SK-N-MC (cell line): ENCODE data around the gene TEX44.

Experiments
- EZH2 ChIP-seq: fragments of 200-600 bp; sonication (generic); IDR thresholded peaks from one replicate; pipeline ENCODE4 v1.6.1; 2017; ENCODE audit warnings: antibody characterized with exemption
- FOXP2 ChIP-seq: optimal IDR thresholded peaks from 2 replicates; pipeline ENCODE3; 2011; ENCODE audit warnings: mild to moderate bottlenecking, moderate library complexity; ENCODE audit not compliant: insufficient read depth; ENCODE audit errors: extremely low read length, control extremely low read depth
- POLR2AphosphoS5 ChIP-seq: IDR thresholded peaks from 2 replicates; pipeline ENCODE4 v1.6.1; 2012; ENCODE audit warnings: mild to moderate bottlenecking, low read depth, low read length, borderline replicate concordance

GRCh38 chr2:231632559-231633142 is 40.0 kb downstream of the TEX44 start:
- no peak for TF ChIP-seq EZH2
- TF ChIP-seq POLR2AphosphoS5: no peak
- TF ChIP-seq FOXP2: no peak
